ENCODE results near the gene HECTD2. TPM values are rescaled to one million over a fixed set of nuclear protein-coding genes. Genes with fewer than 3 reads are reported as not detected.
"Not testable (repeated sequence)": the region's sequence is repeated elsewhere in the genome, so short reads cannot be mapped to it uniquely, and the experiment has no call there.

HECTD2 gene
- total RNA-seq, 2 donors from 2014 or later, result 1.7 to 3.2 TPM

GRCh38 chr10:91424016-91424415, 13.9 kb downstream of the HECTD2 start:
- peak in 1 of 2 donors; percentile 53 for ATAC-seq
- DNase-seq (ENCODE audit: low spot score), result no peak
- Mint-ChIP-seq H3K27me3 (peaks cover 0 to 9% of the 10 kb centered on the region in 2 donors), H3K4me3 (no peak overlapping the region), H3K4me1 (ENCODE audit: low read depth in 2 of 2) (peaks cover 0 to 8% of the 10 kb centered on the region in 2 donors), H3K27ac (no peak overlapping the region), H3K9me3 (no peaks in the 10 kb centered on the region), H3K36me3 (no peaks in the 10 kb centered on the region)

- Mint-ChIP-seq H3K36me3 (no peaks in the 10 kb centered on the region), H3K27me3 (peaks cover 0 to 4% of the 10 kb centered on the region in 2 donors), H3K4me1 (ENCODE audit: low read depth in 2 of 2) (no peaks in the 10 kb centered on the region), H3K9me3 (no peaks in the 10 kb centered on the region), H3K27ac (no peak overlapping the region), H3K4me3 (no peak overlapping the region)
- ATAC-seq (no peak), DNase-seq (ENCODE audit: low spot score) (no peak)
Measured at GRCh38 chr10:91432175-91432574, 22.0 kb downstream of the HECTD2 start.

- Mint-ChIP-seq H3K4me3 (no peak overlapping the region), H3K4me1 (ENCODE audit: low read depth in 2 of 2) (no peaks in the 10 kb centered on the region), H3K9me3 (no peaks in the 10 kb centered on the region), H3K36me3 (peaks cover 4% of the 10 kb centered on the region), H3K27ac (no peak overlapping the region), H3K27me3 (peaks cover 0 to 4% of the 10 kb centered on the region in 2 donors)
- no peak for ATAC-seq
- no peak for DNase-seq (ENCODE audit: low spot score)
Measured at GRCh38 chr10:91433620-91434019, 23.5 kb downstream of the HECTD2 start.

GRCh38 chr10:91434041-91434440, 23.9 kb downstream of the HECTD2 start:
- Mint-ChIP-seq H3K4me3 (no peak overlapping the region), H3K27ac (no peak overlapping the region), H3K9me3 (no peaks in the 10 kb centered on the region), H3K36me3 (peaks cover 8% of the 10 kb centered on the region), H3K4me1 (ENCODE audit: low read depth in 2 of 2) (no peaks in the 10 kb centered on the region), H3K27me3 (peaks cover 0 to 4% of the 10 kb centered on the region in 2 donors)
- ATAC-seq (no peak), DNase-seq (ENCODE audit: low spot score) (no peak)

GRCh38 chr10:91435241-91435640, 25.1 kb downstream of the HECTD2 start:
- peaks cover 0 to 4% of the 10 kb centered on the region in 2 donors for H3K27me3 Mint-ChIP-seq
- H3K27ac Mint-ChIP-seq, result no peak overlapping the region
- no peak for ATAC-seq
- H3K4me3 Mint-ChIP-seq, result no peak overlapping the region
- H3K9me3 Mint-ChIP-seq, result no peaks in the 10 kb centered on the region
- no peaks in the 10 kb centered on the region for H3K4me1 Mint-ChIP-seq (ENCODE audit: low read depth in 2 of 2)
- peaks cover 10% of the 10 kb centered on the region for H3K36me3 Mint-ChIP-seq
- no peak for DNase-seq (ENCODE audit: low spot score)

DNA sequence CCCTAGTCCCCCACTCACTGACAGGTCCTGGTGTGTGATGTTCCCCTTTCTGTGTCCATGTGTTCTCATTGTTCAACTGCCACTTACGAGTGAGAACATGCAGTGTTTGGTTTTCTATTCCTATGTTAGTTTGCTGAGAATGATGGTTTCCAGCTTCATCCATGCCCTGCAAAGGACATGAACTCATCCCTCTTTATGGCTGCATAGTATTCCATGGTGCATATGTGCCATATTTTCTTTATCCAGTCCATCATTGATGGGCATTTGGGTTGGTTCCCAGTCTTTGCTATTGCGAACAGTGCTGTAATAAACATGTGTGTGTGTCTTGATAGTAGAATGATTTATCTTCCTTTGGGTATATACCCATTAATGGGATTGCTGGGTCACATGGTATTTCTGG, 28.1 kb downstream of the HECTD2 start:
- not testable (repeated sequence) for H3K27ac Mint-ChIP-seq; H3K4me1 Mint-ChIP-seq (ENCODE audit: low read depth in 2 of 2); H3K9me3 Mint-ChIP-seq; H3K36me3 Mint-ChIP-seq; ATAC-seq; DNase-seq (ENCODE audit: low spot score); H3K4me3 Mint-ChIP-seq; H3K27me3 Mint-ChIP-seq

- no peak overlapping the region for H3K27ac Mint-ChIP-seq
- H3K9me3 Mint-ChIP-seq, result no peaks in the 10 kb centered on the region
- no peaks in the 10 kb centered on the region for H3K4me1 Mint-ChIP-seq (ENCODE audit: low read depth in 2 of 2)
Measured at GRCh38 chr10:91444211-91445182, 34.4 kb downstream of the HECTD2 start.

DNA sequence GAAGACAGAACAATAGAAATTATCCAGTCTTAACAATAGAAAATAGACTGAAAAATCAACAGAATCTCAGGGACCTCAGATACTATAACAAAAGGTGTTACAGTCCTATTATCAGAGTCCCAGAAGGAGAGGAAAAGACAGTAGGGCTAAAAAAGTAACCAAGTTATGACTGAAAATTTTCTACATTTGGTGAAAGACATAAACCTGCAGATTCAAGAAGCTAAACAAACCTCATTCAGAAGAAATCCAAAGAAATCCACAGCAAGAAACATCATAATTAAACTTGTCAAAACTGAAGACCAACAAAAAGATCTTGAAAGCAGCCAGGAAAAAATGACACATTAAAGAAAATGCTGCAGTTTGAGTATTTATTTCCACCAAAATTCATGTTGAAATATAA, 41.9 kb downstream of the HECTD2 start:
- ATAC-seq (no peak), DNase-seq (ENCODE audit: low spot score) (no peak)
- H3K4me3 Mint-ChIP-seq, result no peak overlapping the region
- H3K27me3 Mint-ChIP-seq, result no peaks in the 10 kb centered on the region
- H3K36me3 Mint-ChIP-seq, result peaks cover 37% of the 10 kb centered on the region
- no peaks in the 10 kb centered on the region for H3K4me1 Mint-ChIP-seq (ENCODE audit: low read depth in 2 of 2)
- H3K9me3 Mint-ChIP-seq, result peaks cover 10% of the 10 kb centered on the region
- H3K27ac Mint-ChIP-seq, result no peak overlapping the region

More at GRCh38 chr10:91444211-91445182, 34.4 kb downstream of the HECTD2 start:
- H3K36me3 Mint-ChIP-seq, result peaks cover 6% of the 10 kb centered on the region
- no peaks in the 10 kb centered on the region for H3K27me3 Mint-ChIP-seq
- DNase-seq (ENCODE audit: low spot score) (no peak), ATAC-seq (no peak)
- H3K4me3 Mint-ChIP-seq, result no peak overlapping the region

GRCh38 chr10:91453535-91453934, 43.4 kb downstream of the HECTD2 start:
- H3K9me3 Mint-ChIP-seq, result peaks cover 10% of the 10 kb centered on the region
- H3K36me3 Mint-ChIP-seq, result peaks cover 37% of the 10 kb centered on the region
- no peaks in the 10 kb centered on the region for H3K27me3 Mint-ChIP-seq
- H3K4me3 Mint-ChIP-seq, result no peak overlapping the region
- no peak for DNase-seq (ENCODE audit: low spot score)
- no peaks in the 10 kb centered on the region for H3K4me1 Mint-ChIP-seq (ENCODE audit: low read depth in 2 of 2)
- no peak overlapping the region for H3K27ac Mint-ChIP-seq
- ATAC-seq, result no peak

DNA sequence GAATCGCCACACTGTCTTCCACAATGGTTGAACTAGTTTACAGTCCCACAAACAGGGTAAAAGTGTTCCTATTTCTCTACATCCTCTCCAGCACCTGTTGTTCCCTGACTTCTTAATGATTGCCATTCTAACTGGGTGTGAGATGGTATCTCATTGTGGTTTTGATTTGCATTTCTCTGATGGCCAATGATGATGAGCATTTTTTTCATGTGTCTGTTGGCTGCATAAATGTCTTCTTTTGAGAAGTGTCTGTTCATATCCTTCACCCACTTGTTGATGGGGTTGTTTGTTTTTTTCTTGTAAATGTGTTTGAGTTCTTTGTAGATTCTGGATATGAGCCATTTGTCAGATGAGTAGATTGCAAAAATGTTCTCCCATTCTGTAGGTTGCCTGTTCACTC, 45.0 kb downstream of the HECTD2 start:
- H3K4me3 Mint-ChIP-seq; H3K9me3 Mint-ChIP-seq; DNase-seq (ENCODE audit: low spot score); ATAC-seq; H3K27me3 Mint-ChIP-seq; H3K27ac Mint-ChIP-seq; H3K4me1 Mint-ChIP-seq (ENCODE audit: low read depth in 2 of 2): not testable (repeated sequence)
- H3K36me3 Mint-ChIP-seq, result peaks cover 27% of the 10 kb centered on the region

DNA sequence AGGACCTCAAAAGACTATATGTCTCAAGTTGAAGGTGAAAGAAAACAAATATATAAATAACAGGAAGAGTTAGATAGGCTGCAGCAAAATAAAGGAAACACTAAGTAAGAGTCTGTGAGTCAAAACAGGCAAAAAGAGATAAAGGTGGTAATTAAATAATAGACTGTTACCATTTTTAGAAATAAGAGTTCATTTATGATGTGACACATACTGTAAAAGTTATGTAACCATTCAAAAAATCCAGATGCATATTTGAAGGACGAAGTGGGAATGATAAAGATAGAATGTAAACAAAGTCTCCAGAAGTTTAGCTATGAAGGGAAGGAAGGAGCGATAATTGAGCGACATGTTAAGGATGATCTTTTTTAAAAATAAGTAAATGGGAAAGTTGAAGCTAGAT, 50.5 kb downstream of the HECTD2 start:
- no peak for DNase-seq (ENCODE audit: low spot score)
- H3K36me3 Mint-ChIP-seq, result no peaks in the 10 kb centered on the region
- no peak overlapping the region for H3K4me3 Mint-ChIP-seq
- no peak for ATAC-seq
- H3K27me3 Mint-ChIP-seq, result no peaks in the 10 kb centered on the region
- H3K27ac Mint-ChIP-seq, result no peak overlapping the region
- no peaks in the 10 kb centered on the region for H3K9me3 Mint-ChIP-seq
- no peaks in the 10 kb centered on the region for H3K4me1 Mint-ChIP-seq (ENCODE audit: low read depth in 2 of 2)

- H3K27me3 Mint-ChIP-seq, result no peaks in the 10 kb centered on the region
- no peaks in the 10 kb centered on the region for H3K4me1 Mint-ChIP-seq (ENCODE audit: low read depth in 2 of 2)
- H3K27ac Mint-ChIP-seq, result no peak overlapping the region
- DNase-seq (ENCODE audit: low spot score) (no peak), ATAC-seq (no peak)
- no peaks in the 10 kb centered on the region for H3K36me3 Mint-ChIP-seq
- no peaks in the 10 kb centered on the region for H3K9me3 Mint-ChIP-seq
- H3K4me3 Mint-ChIP-seq, result no peak overlapping the region
Measured at GRCh38 chr10:91462423-91462822, 52.3 kb downstream of the HECTD2 start.

DNA sequence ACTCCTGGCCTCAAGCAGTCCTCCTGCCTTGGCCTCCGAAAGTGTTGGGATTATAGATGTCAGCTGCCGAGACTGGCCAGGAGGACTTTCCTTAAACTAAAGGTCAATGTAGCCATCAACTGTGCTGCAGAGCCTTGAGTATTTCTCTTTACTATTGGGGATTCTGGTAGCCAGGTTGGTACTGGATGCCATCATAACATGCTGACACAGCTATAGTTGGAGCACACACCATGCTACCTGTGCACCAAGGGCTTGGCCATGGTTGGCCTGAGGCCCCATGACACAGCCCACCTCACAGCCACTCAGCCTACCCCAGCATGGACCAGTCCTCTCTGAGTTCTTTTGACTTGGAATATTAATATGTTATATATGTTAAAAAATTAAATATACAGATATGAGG, 54.4 kb downstream of the HECTD2 start:
- Mint-ChIP-seq H3K4me3 (no peak overlapping the region), H3K9me3 (peaks cover 5% of the 10 kb centered on the region), H3K27ac (no peak overlapping the region), H3K36me3 (peaks cover 8% of the 10 kb centered on the region), H3K4me1 (ENCODE audit: low read depth in 2 of 2) (no peaks in the 10 kb centered on the region), H3K27me3 (peaks cover 3 to 5% of the 10 kb centered on the region in 2 donors)
- ATAC-seq (no peak), DNase-seq (ENCODE audit: low spot score) (no peak)

DNA sequence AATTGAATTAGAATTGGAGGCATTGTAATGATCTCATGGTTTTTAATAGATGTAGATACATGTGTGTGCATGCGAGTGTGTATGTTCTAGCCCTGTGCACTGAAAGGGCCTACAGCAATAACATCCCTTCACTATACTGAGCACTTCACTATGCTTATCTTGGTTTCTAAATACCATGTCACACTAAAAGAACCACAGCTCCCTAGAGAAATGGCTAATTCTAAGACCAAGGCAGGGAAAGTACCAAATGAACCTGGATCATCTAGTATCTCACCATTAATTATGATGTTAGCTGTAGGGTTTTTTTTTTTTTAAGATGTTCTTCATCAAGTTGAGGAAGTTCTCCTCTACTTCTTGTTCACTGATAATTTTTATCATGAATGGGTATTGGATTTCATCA, 55.1 kb downstream of the HECTD2 start:
- H3K27ac Mint-ChIP-seq, result no peak overlapping the region
- peaks cover 10% of the 10 kb centered on the region in 2 donors for H3K27me3 Mint-ChIP-seq
- no peaks in the 10 kb centered on the region for H3K4me1 Mint-ChIP-seq (ENCODE audit: low read depth in 2 of 2)
- DNase-seq (ENCODE audit: low spot score) (no peak), ATAC-seq (no peak)
- no peak overlapping the region for H3K4me3 Mint-ChIP-seq
- H3K36me3 Mint-ChIP-seq, result peaks cover 15% of the 10 kb centered on the region
- peaks cover 10% of the 10 kb centered on the region for H3K9me3 Mint-ChIP-seq
